Keratinocyte (primary cell): ENCODE data around the gene COMT. TPM values are rescaled to one million over a fixed set of nuclear protein-coding genes. Genes with fewer than 3 reads are reported as not detected.

Experiments used
- DNase-seq: peaks from one replicate; pipeline ENCODE4 v3.0.0-alpha.2; 2011; ENCODE audit warnings: low read depth, missing footprints, low spot score
- FAIRE-seq: peaks from 2 replicates; lab custom pipeline; 2011; peaks lifted over from hg19 to GRCh38; lab: Jason Lieb, UNC
- H2AFZ ChIP-seq: 2 replicates; pipeline ENCODE4 v1.6.0; 2012; ENCODE audit warnings: low read length, control low read depth, inconsistent platforms; ENCODE audit not compliant: control insufficient read depth
- H3K27ac ChIP-seq: 2 replicates; pipeline ENCODE4 v1.5.1; 2011; ENCODE audit warnings: low read length; ENCODE audit not compliant: control insufficient read depth, insufficient read depth
- H3K27me3 ChIP-seq: 3 replicates; pipeline ENCODE4 v1.6.0; 2011; ENCODE audit warnings: low read length; ENCODE audit not compliant: control insufficient read depth, insufficient read depth; ENCODE audit errors: extremely low read depth
- H3K36me3 ChIP-seq, 2 experiments: 2 replicates in 1 of 2; 3 replicates in 1 of 2; pipeline ENCODE4 v1.5.1; 2011; ENCODE audit warnings: low read length in 2 of 2, mild to moderate bottlenecking in 1 of 2; ENCODE audit not compliant: control insufficient read depth in 2 of 2, insufficient read depth in 2 of 2; ENCODE audit errors: extremely low read depth in 1 of 2
- H3K4me1 ChIP-seq: 3 replicates; pipeline ENCODE4 v1.5.1; 2011; ENCODE audit warnings: low read length; ENCODE audit not compliant: control insufficient read depth, insufficient read depth; ENCODE audit errors: extremely low read depth
- H3K4me2 ChIP-seq: 3 replicates; pipeline ENCODE4 v1.6.0; 2011; ENCODE audit warnings: low read depth, low read length; ENCODE audit not compliant: control insufficient read depth, insufficient read depth; ENCODE audit errors: extremely low read depth
- H3K4me3 ChIP-seq, 3 experiments: fragments of 200-600 bp in 1 of 3; sonication (generic) in 1 of 3; 2 replicates in 2 of 3; 3 replicates in 1 of 3; pipeline ENCODE4 v1.5.1; 2011 to 2016; ENCODE audit warnings: low read length in 3 of 3, mild to moderate bottlenecking in 3 of 3, control low read depth in 2 of 3, inconsistent platforms in 1 of 3, low read depth in 1 of 3, mixed read lengths in 1 of 3, mixed run types in 1 of 3, moderate library complexity in 1 of 3; ENCODE audit not compliant: control insufficient read depth in 2 of 3, insufficient read depth in 2 of 3; ENCODE audit errors: extremely low read depth in 1 of 3
- H3K79me2 ChIP-seq: 2 replicates; pipeline ENCODE4 v1.6.0; 2012; ENCODE audit warnings: low read length; ENCODE audit not compliant: control insufficient read depth, insufficient read depth
- H3K9ac ChIP-seq: 3 replicates; pipeline ENCODE4 v1.6.0; 2011; ENCODE audit warnings: low read length; ENCODE audit not compliant: control insufficient read depth, insufficient read depth; ENCODE audit errors: extremely low read depth
- H3K9me1 ChIP-seq: 3 replicates; pipeline ENCODE4 v1.6.0; 2011; ENCODE audit warnings: low read length; ENCODE audit not compliant: control insufficient read depth, insufficient read depth; ENCODE audit errors: extremely low read depth
- H3K9me3 ChIP-seq: 2 replicates; pipeline ENCODE4 v1.5.1; 2012; ENCODE audit warnings: low read depth, low read length; ENCODE audit not compliant: control insufficient read depth
- H4K20me1 ChIP-seq: 3 replicates; pipeline ENCODE4 v1.6.0; 2011; ENCODE audit warnings: low read length; ENCODE audit not compliant: control insufficient read depth, insufficient read depth; ENCODE audit errors: extremely low read depth
- EZH2 ChIP-seq: IDR thresholded peaks from one replicate; pipeline ENCODE4 v1.6.1; 2012; ENCODE audit warnings: inconsistent platforms, mild to moderate bottlenecking, low read length, moderate library complexity
- dilution Hi-C: fragments of 300-500 bp; cut with MboI; formaldehyde crosslinking; loops from one replicate; pipeline ENCODE4 v1.7.0; 2020; ENCODE audit warnings: low sequenced_read_pairs; ENCODE audit not compliant: extremely low pct_ligation_motif_present
- polyA plus RNA-seq, 5 experiments: library from polyadenylated mRNA; depleted of rRNA in 3 of 5; stranded (reverse) in 3 of 5; stranded (forward) in 1 of 5; unstranded in 1 of 5; fragments of >200 nt; gene quantifications; 1 replicate in 1 of 5; 2 replicates in 3 of 5; 3 replicates in 1 of 5; pipeline versions ENCODE4 v1.2.1 to v1.2.3, GENCODE V29; 2011 to 2012; ENCODE audit warnings: missing spikeins in 2 of 5, low read depth in 1 of 5, low replicate concordance in 1 of 5
- TF ChIP-seq, protein P1 (sequence below), 3 experiments: IDR thresholded peaks in 1 of 3; conservative IDR thresholded peaks in 1 of 3; optimal IDR thresholded peaks in 1 of 3; 2 replicates in 2 of 3; 3 replicates in 1 of 3; pipeline versions ENCODE3 to v1.5.1; 2011; ENCODE audit warnings: low read length in 3 of 3, mild to moderate bottlenecking in 3 of 3, moderate library complexity in 2 of 3, control low read depth in 1 of 3, inconsistent platforms in 1 of 3; ENCODE audit not compliant: insufficient read depth in 2 of 3; ENCODE audit errors: extremely low read depth in 1 of 3

The COMT gene
- polyA plus RNA-seq, 1 donor (not counting 4 experiments of a cell fraction or from before 2014, with no cell fraction given), result 139 TPM

DNA sequence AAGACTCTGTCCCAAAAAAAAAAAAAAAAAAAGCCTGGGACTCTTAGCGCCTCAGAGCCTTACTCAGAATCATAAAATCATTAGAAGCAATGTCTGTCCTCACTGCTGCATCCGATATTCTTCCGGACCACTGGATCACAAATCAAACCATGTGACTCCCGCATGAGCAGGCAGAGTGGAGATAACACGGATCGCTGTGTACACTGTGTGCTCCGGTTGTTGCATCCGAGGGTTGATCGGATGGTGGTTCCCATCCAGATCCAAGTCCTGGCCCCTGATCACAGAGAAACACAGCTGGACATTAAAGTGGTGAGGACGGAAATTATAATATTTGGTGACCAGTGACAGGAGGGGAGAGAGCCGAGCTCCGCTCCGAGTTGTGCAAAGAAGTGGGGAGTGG is 9.8 kb downstream of the COMT start:
- no peak overlapping the region for H3K4me2 ChIP-seq
- peaks cover 32% of the 10 kb centered on the region for H3K4me1 ChIP-seq
- dilution Hi-C loops, result no loop called here
- H3K9me3 ChIP-seq, result no peaks in the 10 kb centered on the region
- H3K79me2 ChIP-seq, result peaks cover 15% of the 10 kb centered on the region
- TF ChIP-seq, protein P1, sequence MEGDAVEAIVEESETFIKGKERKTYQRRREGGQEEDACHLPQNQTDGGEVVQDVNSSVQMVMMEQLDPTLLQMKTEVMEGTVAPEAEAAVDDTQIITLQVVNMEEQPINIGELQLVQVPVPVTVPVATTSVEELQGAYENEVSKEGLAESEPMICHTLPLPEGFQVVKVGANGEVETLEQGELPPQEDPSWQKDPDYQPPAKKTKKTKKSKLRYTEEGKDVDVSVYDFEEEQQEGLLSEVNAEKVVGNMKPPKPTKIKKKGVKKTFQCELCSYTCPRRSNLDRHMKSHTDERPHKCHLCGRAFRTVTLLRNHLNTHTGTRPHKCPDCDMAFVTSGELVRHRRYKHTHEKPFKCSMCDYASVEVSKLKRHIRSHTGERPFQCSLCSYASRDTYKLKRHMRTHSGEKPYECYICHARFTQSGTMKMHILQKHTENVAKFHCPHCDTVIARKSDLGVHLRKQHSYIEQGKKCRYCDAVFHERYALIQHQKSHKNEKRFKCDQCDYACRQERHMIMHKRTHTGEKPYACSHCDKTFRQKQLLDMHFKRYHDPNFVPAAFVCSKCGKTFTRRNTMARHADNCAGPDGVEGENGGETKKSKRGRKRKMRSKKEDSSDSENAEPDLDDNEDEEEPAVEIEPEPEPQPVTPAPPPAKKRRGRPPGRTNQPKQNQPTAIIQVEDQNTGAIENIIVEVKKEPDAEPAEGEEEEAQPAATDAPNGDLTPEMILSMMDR (optimal IDR thresholded peaks at IDR 0.05 in 1 of 3, IDR thresholded peaks at IDR 0.05 in 1 of 3, conservative IDR thresholded peaks at IDR 0.05 in 1 of 3; ENCODE audit: extremely low read depth in 1 of 3, insufficient read depth in 2 of 3, low read length in 3 of 3), result no peak
- no peak for TF ChIP-seq EZH2
- no peaks in the 10 kb centered on the region for H3K9me1 ChIP-seq
- DNase-seq (no peak), FAIRE-seq (no peak)
- H4K20me1 ChIP-seq, result no peaks in the 10 kb centered on the region
- no peak overlapping the region for H2AFZ ChIP-seq
- no peak overlapping the region for H3K9ac ChIP-seq
- no peaks in the 10 kb centered on the region for H3K27me3 ChIP-seq
- H3K36me3 ChIP-seq, result peaks cover 3 to 8% of the 10 kb centered on the region in 2 experiments
- no peak overlapping the region for H3K4me3 ChIP-seq
- H3K27ac ChIP-seq, result no peak overlapping the region

DNA sequence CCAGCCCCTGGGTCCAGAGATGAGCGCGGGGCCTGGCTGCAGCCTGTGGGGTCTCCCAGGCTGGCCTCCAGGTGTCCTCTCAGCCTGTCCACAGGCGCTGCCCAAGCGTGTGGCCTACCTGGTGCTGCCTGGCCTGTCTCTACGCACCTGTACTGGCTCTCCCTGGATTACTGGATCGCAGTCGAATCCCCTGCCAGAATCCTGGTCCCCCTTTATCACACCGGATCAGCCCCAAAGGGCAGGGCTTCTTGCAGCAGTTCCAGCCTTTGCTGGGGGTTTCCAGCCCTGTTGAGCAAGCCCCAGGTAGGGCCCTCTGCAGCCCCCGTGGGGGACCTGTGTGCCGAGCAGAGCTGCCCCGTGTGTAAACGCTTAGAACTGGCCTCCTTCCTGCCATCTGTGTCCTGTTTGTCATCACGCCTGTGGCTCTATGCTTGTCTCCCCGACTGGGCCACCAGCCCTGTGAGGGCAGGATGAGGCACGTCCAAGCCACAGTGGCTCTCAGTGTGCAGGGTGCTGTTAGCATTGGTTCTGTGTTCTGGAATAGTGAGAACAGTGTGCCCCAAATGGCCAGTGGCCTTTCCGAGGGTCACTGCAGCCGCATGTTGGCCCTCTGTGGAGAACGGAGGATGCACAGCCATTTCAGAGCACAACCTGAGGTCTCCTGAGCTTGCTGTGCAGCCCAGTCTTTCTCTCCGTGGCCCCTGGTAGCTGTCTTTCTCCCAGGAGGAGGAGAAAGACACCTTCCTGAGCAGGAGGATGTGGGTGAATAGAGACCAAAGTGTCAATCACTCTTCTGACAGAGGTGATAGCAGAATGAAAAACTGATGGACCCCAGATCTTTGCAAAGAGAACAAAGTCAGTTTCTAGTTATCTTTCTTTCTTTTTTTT is 13.9 kb downstream of the COMT start:
- no peak for DNase-seq
- TF ChIP-seq, protein P1 (optimal IDR thresholded peaks at IDR 0.05 in 1 of 3, IDR thresholded peaks at IDR 0.05 in 1 of 3, conservative IDR thresholded peaks at IDR 0.05 in 1 of 3; ENCODE audit: extremely low read depth in 1 of 3, insufficient read depth in 2 of 3, low read length in 3 of 3), result no peak
- no peak for TF ChIP-seq EZH2
- Histone ChIP-seq H3K4me1 (peaks cover 22% of the 10 kb centered on the region), H3K4me2 (peak overlapping the region; percentile 35), H2AFZ (no peak overlapping the region), H3K79me2 (peaks cover 7% of the 10 kb centered on the region), H3K4me3 (peak overlapping the region in 2 of 3 experiments; percentile 32 to 33), H3K27me3 (no peaks in the 10 kb centered on the region), H3K36me3 (peaks cover 9% of the 10 kb centered on the region in 2 experiments), H4K20me1 (peaks cover 4% of the 10 kb centered on the region), H3K27ac (no peak overlapping the region), H3K9me1 (no peaks in the 10 kb centered on the region), H3K9me3 (no peaks in the 10 kb centered on the region), H3K9ac (peak overlapping the region; percentile 28)
- dilution Hi-C loops, result no loop called here
- no peak for FAIRE-seq
